ENCODE data around the gene PCNX3.

The PCNX3 gene

GRCh38 chr11:65576867-65577755 lies 38.5 kb upstream of the PCNX3 start:
- peak overlapping the region; percentile 59 for H3K4me3 ChIP-seq (ENCODE audit: low read length)
- no peak for TF ChIP-seq CTCF (IDR thresholded peaks at IDR 0.05; ENCODE audit: insufficient read depth, low read depth, low read length, missing control alignments)
- peak; percentile 90 for DNase-seq (ENCODE audit: low read depth)

- TF ChIP-seq CTCF (IDR thresholded peaks at IDR 0.05; ENCODE audit: insufficient read depth, low read depth, low read length, missing control alignments), result no peak
- no peak for DNase-seq (ENCODE audit: low read depth)
- no peak overlapping the region for H3K4me3 ChIP-seq (ENCODE audit: low read length)
Measured at GRCh38 chr11:65577756-65578109, 37.8 kb upstream of the PCNX3 start.

GRCh38 chr11:65578134-65578533 lies 37.4 kb upstream of the PCNX3 start:
- DNase-seq (ENCODE audit: low read depth), result no peak
- no peak for TF ChIP-seq CTCF (IDR thresholded peaks at IDR 0.05; ENCODE audit: insufficient read depth, low read depth, low read length, missing control alignments)
- no peak overlapping the region for H3K4me3 ChIP-seq (ENCODE audit: low read length)

- TF ChIP-seq CTCF (IDR thresholded peaks at IDR 0.05; ENCODE audit: insufficient read depth, low read depth, low read length, missing control alignments), result no peak
- no peak overlapping the region for H3K4me3 ChIP-seq (ENCODE audit: low read length)
- DNase-seq (ENCODE audit: low read depth), result no peak
Measured at GRCh38 chr11:65578667-65579066, 36.9 kb upstream of the PCNX3 start.

- DNase-seq (ENCODE audit: low read depth), result no peak
- TF ChIP-seq CTCF (IDR thresholded peaks at IDR 0.05; ENCODE audit: insufficient read depth, low read depth, low read length, missing control alignments), result no peak
- H3K4me3 ChIP-seq (ENCODE audit: low read length), result no peak overlapping the region
Measured at GRCh38 chr11:65579291-65579690, 36.3 kb upstream of the PCNX3 start.

- no peak for DNase-seq (ENCODE audit: low read depth)
- TF ChIP-seq CTCF (IDR thresholded peaks at IDR 0.05; ENCODE audit: insufficient read depth, low read depth, low read length, missing control alignments), result no peak
- no peak overlapping the region for H3K4me3 ChIP-seq (ENCODE audit: low read length)
Measured at GRCh38 chr11:65580031-65580692, 35.4 kb upstream of the PCNX3 start.
